Esophagus muscularis mucosa (tissue), 4 donors: Measurements from ENCODE around the gene TIMM17A. TPM values are rescaled to one million over a fixed set of nuclear protein-coding genes. Genes with fewer than 3 reads are reported as not detected.

ENCODE experiments used
- small RNA-seq, 3 donors: library from RNA; depleted of rRNA; stranded (forward); fragments of <200 nt; gene quantifications; one replicate each; pipeline ENCODE3, GENCODE V24; 2016
- total RNA-seq, 4 donors: library from RNA; depleted of rRNA; stranded (reverse); fragments of >200 nt; gene quantifications; one replicate each; pipeline versions ENCODE4 v1.1.0 to v1.2.1, GENCODE V29; 2016

Gene TIMM17A
- total RNA-seq, 4 donors from 2014 or later, result 30.7 to 46.1 (median 32.4) TPM

Small RNAs within 50 kb of the gene (small RNA-seq; reads per million reads assigned to genes)
- gene MIR6740 (0 to 0.51 (median 0) reads per million in 3 donors), gene RF00156 (0 reads per million in 3 donors)

Other genes with a start within 250 kb of the TIMM17A start
- gene IPO9, start 126.3 kb upstream of the TIMM17A start, total RNA-seq, result 10 to 100 TPM; 17.4 to 31.8 (median 23.1) TPM
- gene SHISA4, start 66.6 kb upstream of the TIMM17A start, total RNA-seq, result 10 to 100 TPM; 20.3 to 31.0 (median 28.5) TPM
- 1,000 to 10,000 TPM; 1,021 to 1,618 (median 1,290) TPM for gene LMOD1, start 9.0 kb upstream of the TIMM17A start, total RNA-seq
- 10 to 100 TPM; 33.0 to 49.0 (median 44.0) TPM for gene RNPEP, start 27.1 kb downstream of the TIMM17A start, total RNA-seq
- 1 to 10 TPM in 2 of 4 donors, under 1 TPM in 1, not detected in 1; 0.17 to 2.9 (median 1.2) TPM for gene ELF3, start 55.1 kb downstream of the TIMM17A start, total RNA-seq
- under 1 TPM in 3 of 4 donors, not detected in 1; 0.17 to 0.69 (median 0.58) TPM for gene GPR37L1, start 167.4 kb downstream of the TIMM17A start, total RNA-seq
- 10 to 100 TPM; 41.1 to 60.8 (median 53.6) TPM for gene ARL8A, start 189.2 kb downstream of the TIMM17A start, total RNA-seq
- gene PTPN7, start 205.1 kb downstream of the TIMM17A start, total RNA-seq, result 1 to 10 TPM in 2 of 4 donors, under 1 TPM in 2; 0.78 to 2.5 (median 1.3) TPM
- gene LGR6, start 238.3 kb downstream of the TIMM17A start, total RNA-seq, result 1 to 10 TPM in 1 of 4 donors, under 1 TPM in 2, not detected in 1; under 0.01 to 1.2 (median 0.78) TPM